ENCODE measurements around the gene ABHD17C. TPM values are rescaled to one million over a fixed set of nuclear protein-coding genes. Genes with fewer than 3 reads are reported as not detected.

The ABHD17C gene
- total and polyA plus RNA-seq, 7 donors = 1.1 to 3.7 (median 2.6) TPM

GRCh38 chr15:80735344-80735743, 40.2 kb downstream of the ABHD17C start:
- H3K27ac ChIP-seq = no peak overlapping the region
- no peak overlapping the region for H3K4me3 ChIP-seq
- ATAC-seq = no peak
- TF ChIP-seq, protein P1, sequence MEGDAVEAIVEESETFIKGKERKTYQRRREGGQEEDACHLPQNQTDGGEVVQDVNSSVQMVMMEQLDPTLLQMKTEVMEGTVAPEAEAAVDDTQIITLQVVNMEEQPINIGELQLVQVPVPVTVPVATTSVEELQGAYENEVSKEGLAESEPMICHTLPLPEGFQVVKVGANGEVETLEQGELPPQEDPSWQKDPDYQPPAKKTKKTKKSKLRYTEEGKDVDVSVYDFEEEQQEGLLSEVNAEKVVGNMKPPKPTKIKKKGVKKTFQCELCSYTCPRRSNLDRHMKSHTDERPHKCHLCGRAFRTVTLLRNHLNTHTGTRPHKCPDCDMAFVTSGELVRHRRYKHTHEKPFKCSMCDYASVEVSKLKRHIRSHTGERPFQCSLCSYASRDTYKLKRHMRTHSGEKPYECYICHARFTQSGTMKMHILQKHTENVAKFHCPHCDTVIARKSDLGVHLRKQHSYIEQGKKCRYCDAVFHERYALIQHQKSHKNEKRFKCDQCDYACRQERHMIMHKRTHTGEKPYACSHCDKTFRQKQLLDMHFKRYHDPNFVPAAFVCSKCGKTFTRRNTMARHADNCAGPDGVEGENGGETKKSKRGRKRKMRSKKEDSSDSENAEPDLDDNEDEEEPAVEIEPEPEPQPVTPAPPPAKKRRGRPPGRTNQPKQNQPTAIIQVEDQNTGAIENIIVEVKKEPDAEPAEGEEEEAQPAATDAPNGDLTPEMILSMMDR (IDR thresholded peaks at IDR 0.05) = no peak
- no peak for DNase-seq
- no peaks in the 10 kb centered on the region for H3K9me3 ChIP-seq
- H3K36me3 ChIP-seq (ENCODE audit: insufficient read depth in 1 of 2, low read depth in 1 of 2) = no peaks in the 10 kb centered on the region
- intact Hi-C loops (cut with DNase I) = no loop called here
- H3K4me1 ChIP-seq = no peaks in the 10 kb centered on the region
- no peaks in the 10 kb centered on the region for H3K27me3 ChIP-seq (ENCODE audit: insufficient read depth in 3 of 3, low read length in 2 of 3)
- WGBS, 3 donors = 93 to 95% (median 93%) methylated on average over 8 of the region's 8 CpGs

DNA sequence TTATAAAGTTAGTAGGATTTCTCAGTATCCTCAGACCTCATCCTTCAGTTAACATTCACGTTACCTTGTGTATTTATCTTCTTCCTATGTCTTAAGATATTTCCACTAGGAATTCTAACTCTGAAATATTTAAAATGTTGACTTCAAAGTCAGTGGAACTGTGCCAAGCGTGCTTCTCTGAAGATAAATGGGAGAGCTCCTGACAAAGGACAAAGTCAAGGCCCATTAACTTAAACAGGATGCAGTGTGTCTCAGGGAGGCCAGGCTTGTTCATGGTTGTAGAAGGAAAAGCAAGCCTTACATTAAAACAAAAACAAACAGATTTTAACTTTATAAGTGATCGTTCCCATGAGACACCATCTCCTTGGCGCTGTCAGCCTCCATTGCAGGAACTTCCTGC, 41.5 kb downstream of the ABHD17C start:
- no peaks in the 10 kb centered on the region for H3K9me3 ChIP-seq
- no peak overlapping the region for H3K27ac ChIP-seq
- H3K36me3 ChIP-seq (ENCODE audit: insufficient read depth in 1 of 2, low read depth in 1 of 2) = no peaks in the 10 kb centered on the region
- WGBS, 3 donors = 60 to 77% (median 71%) methylated on average over 4 of the region's 4 CpGs
- H3K27me3 ChIP-seq (ENCODE audit: insufficient read depth in 3 of 3, low read length in 2 of 3) = no peaks in the 10 kb centered on the region
- intact Hi-C loops (cut with DNase I) = no loop called here
- H3K4me1 ChIP-seq = no peaks in the 10 kb centered on the region
- no peak for DNase-seq
- ATAC-seq = no peak
- TF ChIP-seq, protein P1 (IDR thresholded peaks at IDR 0.05) = no peak
- no peak overlapping the region for H3K4me3 ChIP-seq

DNA sequence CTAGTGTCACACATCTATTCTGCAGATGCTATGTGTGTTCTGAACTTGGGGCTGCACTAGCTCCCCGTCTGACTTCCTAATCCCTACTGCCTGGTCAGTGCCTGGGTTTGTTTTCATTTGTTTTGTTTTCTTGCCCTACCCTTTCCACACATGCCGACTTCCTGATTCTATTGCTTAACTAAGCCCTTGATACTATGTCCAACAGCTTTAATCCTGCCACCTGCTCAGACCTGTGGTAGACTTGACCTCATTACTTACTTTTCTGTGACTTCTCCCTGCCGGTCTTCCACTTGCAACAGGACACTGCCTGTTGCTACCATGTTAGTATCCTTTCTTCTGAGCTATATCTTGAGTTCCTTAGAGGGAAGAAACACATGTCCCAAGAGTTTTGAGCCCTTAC, 44.8 kb downstream of the ABHD17C start:
- intact Hi-C loops (cut with DNase I) = no loop called here
- no peak overlapping the region for H3K27ac ChIP-seq
- no peaks in the 10 kb centered on the region for H3K9me3 ChIP-seq
- WGBS, 3 donors = 50 to 63% (median 54%) methylated on average over 3 of the region's 3 CpGs
- DNase-seq = no peak
- H3K4me1 ChIP-seq = no peaks in the 10 kb centered on the region
- peak in 1 of 4 donors; percentile 62 for ATAC-seq
- no peak overlapping the region for H3K4me3 ChIP-seq
- H3K36me3 ChIP-seq (ENCODE audit: insufficient read depth in 1 of 2, low read depth in 1 of 2) = no peaks in the 10 kb centered on the region
- H3K27me3 ChIP-seq (ENCODE audit: insufficient read depth in 3 of 3, low read length in 2 of 3) = no peaks in the 10 kb centered on the region
- TF ChIP-seq, protein P1 (IDR thresholded peaks at IDR 0.05) = no peak

DNA sequence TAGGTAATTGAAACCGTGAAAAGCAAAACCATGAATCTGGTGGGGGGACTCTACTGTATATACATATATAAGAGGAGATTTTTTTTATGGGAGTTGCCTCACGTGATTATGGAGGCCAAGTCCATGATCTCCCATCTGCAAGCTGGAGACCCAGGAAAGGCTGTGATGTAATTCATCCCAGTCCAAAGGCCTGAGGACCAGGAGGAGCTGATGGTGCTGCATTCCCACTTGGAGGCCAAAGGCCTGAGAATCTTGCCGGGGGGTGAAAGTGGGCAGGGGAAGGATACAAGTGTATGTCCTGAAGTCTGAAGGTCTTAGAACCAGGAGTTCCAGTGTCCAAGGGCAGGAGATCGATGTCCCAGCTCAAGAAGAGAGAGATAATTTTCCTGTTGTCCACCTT, 47.0 kb downstream of the ABHD17C start:
- 94 to 96% (median 96%) methylated on average over 4 of the region's 4 CpGs for WGBS, 3 donors
- no peak overlapping the region for H3K27ac ChIP-seq
- DNase-seq = no peak
- TF ChIP-seq, protein P1 (IDR thresholded peaks at IDR 0.05) = no peak
- intact Hi-C loops (cut with DNase I) = no loop called here
- H3K4me3 ChIP-seq = no peak overlapping the region
- H3K36me3 ChIP-seq (ENCODE audit: insufficient read depth in 1 of 2, low read depth in 1 of 2) = no peaks in the 10 kb centered on the region
- no peak for ATAC-seq
- no peaks in the 10 kb centered on the region for H3K9me3 ChIP-seq
- no peaks in the 10 kb centered on the region for H3K4me1 ChIP-seq
- H3K27me3 ChIP-seq (ENCODE audit: insufficient read depth in 3 of 3, low read length in 2 of 3) = no peaks in the 10 kb centered on the region

DNA sequence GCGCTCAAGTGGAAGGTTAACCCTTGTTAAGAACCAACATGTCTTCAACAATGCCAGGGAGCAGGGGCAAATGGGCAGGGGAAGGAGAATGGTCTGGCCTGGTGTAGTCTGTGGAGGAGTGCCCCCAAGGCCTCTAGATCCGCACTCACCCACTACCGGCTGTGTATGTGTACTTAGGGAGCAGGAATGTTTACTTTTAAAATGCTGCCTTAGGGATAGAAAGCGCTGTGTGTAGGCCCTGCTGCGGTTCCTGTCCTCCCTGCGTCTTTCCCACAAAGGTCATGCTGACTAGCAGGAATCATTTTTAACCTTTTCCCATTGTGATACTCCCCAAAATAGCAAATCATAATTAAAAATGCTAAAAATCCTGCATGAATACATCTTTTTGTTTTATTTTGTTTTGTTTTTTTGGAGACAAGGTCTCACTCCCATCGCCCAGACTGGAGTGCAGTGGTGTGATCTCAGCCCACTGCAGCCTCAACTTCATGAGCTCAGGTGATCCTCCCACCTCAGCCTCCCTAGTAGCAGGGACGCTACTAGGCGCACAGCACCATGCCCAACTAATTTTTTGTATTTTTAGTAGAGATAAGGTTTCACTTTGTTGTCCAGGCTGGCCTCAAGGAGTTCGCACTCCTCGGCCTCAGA, 48.2 kb downstream of the ABHD17C start:
- Histone ChIP-seq H3K4me3 (no peak overlapping the region), H3K27me3 (ENCODE audit: insufficient read depth in 3 of 3, low read length in 2 of 3) (no peaks in the 10 kb centered on the region), H3K36me3 (ENCODE audit: insufficient read depth in 1 of 2, low read depth in 1 of 2) (no peaks in the 10 kb centered on the region), H3K27ac (no peak overlapping the region), H3K4me1 (no peaks in the 10 kb centered on the region), H3K9me3 (no peaks in the 10 kb centered on the region)
- ATAC-seq (no peak), DNase-seq (no peak)
- 94 to 95% (median 95%) methylated on average over 11 of the region's 11 CpGs for WGBS, 3 donors
- intact Hi-C loops (cut with DNase I) = no loop called here
- TF ChIP-seq, protein P1 (IDR thresholded peaks at IDR 0.05) = no peak
